NCI-H2081 (cell line): ENCODE measurements around the gene CAMTA2.
"Not testable (repeated sequence)": the region's sequence is repeated elsewhere in the genome, so short reads cannot be mapped to it uniquely, and the experiment has no call there.

ENCODE experiments used
- DNase-seq, 2 experiments: peaks; one replicate each; lab custom pipeline; 2025; lab: John Stamatoyannopoulos, UW

CAMTA2 gene

DNA sequence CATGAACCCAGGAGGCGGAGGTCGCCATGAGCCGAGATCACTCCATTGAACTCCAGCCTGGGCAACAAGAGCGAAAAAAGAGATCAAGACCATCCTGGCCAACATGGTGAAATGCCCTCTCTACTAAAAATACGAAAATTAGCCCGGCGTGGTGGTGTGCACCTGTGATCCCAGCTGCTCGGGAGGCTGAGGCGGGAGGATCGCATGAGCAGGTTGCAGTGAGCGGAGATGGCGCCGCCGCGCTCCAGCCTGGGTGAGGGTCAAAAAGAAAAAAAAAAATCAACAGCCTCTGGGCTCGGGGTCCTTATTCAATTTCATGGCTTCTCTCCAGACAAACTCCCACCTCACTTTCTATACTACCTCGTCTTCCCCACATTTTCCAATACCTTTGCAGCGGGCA is 58.6 kb downstream of the CAMTA2 start:
- no peak for DNase-seq

- DNase-seq = not testable (repeated sequence)
Observed at GRCh38 chr17:4926577-4927335, 60.7 kb downstream of the CAMTA2 start.

DNA sequence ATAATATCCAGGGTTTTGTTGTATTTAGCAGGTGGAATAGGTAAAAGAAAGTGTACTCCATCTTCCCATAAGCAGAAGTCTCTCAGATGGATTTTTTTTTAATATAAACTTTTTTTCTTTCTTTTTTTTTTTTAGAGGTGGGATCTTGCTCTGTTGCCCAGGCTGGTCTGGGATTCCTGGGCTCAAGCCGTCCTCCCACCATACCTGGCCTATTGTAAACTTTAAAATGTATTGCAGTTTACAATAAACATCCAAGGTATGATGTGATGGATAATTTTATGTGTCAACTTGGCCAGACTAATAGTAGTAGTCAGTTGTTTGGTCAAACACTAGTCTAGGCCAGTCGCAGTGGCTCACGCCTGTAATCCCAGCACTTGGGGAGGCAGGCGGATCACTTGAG is 66.2 kb downstream of the CAMTA2 start:
- DNase-seq = no peak

GRCh38 chr17:4920351-4921048 is 67.0 kb downstream of the CAMTA2 start:
- DNase-seq = no peak

DNA sequence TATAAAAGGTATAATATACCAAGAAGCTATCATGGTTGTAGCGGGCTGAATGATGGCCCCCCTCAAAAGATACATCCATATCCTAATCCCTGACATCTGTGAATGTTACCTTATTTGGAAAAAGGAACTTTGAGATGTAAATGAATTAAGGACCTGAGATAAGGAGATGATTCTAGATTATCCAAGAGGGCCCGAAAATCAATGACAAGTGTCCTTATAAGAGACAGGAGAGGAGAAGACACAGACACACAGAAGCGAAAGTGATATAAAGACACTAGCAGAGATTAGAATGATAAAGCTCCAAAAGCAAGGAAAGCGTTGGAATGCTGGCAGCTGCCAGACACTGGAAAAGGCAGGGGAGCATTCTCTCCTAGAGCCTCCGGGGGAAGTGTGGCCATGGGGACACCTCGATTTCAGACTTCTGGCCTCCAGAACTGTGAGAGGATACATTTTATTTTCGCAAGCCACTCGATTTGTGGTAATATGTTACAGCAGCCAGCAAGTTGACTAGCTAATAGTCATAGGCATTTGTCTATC is 67.9 kb downstream of the CAMTA2 start:
- no peak for DNase-seq
